ENCODE data around the gene PPP1R12B. TPM values are rescaled to one million over a fixed set of nuclear protein-coding genes. Genes with fewer than 3 reads are reported as not detected.
"Not testable (repeated sequence)": the region's sequence is repeated elsewhere in the genome, so short reads cannot be mapped to it uniquely, and the experiment has no call there.

Gene PPP1R12B
- total and polyA plus RNA-seq, 4 donors: 4.0 to 31.6 (median 9.7) TPM

- H3K4me3 ChIP-seq (ENCODE audit: low read depth in 1 of 3, low read length in 3 of 3): no peak overlapping the region
- H3K9ac ChIP-seq (ENCODE audit: low read depth in 1 of 2, low read length in 2 of 2): no peak overlapping the region
- WGBS: 92% methylated on average over 2 of the region's 2 CpGs
- H3K27ac ChIP-seq (ENCODE audit: low read depth in 1 of 2, low read length in 2 of 2): no peak overlapping the region
- DNase-seq (ENCODE audit: low spot score): no peak
- H3K27me3 ChIP-seq (ENCODE audit: control insufficient read depth in 4 of 4, insufficient read depth in 4 of 4, low read length in 3 of 4): no peaks in the 10 kb centered on the region
- TF ChIP-seq FOXA2 (IDR thresholded peaks at IDR 0.05) (no peak), HNF4G (IDR thresholded peaks at IDR 0.05) (no peak), FOXA1 (IDR thresholded peaks at IDR 0.05) (no peak), RXRA (IDR thresholded peaks at IDR 0.05) (no peak), REST (IDR thresholded peaks at IDR 0.05) (no peak), RAD21 (IDR thresholded peaks at IDR 0.05) (no peak), ATF3 (IDR thresholded peaks at IDR 0.05) (no peak), SP1 (IDR thresholded peaks at IDR 0.05) (no peak), CTCF (IDR thresholded peaks at IDR 0.05; ENCODE audit: low read depth, low read length, missing input control) (no peak), EGR1 (IDR thresholded peaks at IDR 0.05; ENCODE audit: low read depth in 2 of 2) (no peak), HNF4A (conservative IDR thresholded peaks at IDR 0.05) (no peak), JUND (IDR thresholded peaks at IDR 0.05) (no peak), ZBTB33 (IDR thresholded peaks at IDR 0.05) (no peak), YY1 (IDR thresholded peaks at IDR 0.05) (no peak), GABPA (IDR thresholded peaks at IDR 0.05 in 1 of 2, conservative IDR thresholded peaks at IDR 0.05 in 1 of 2) (no peak), TAF1 (conservative IDR thresholded peaks at IDR 0.05) (no peak)
- H3K4me1 ChIP-seq (ENCODE audit: control insufficient read depth in 4 of 4, insufficient read depth in 4 of 4, low read length in 3 of 4): no peaks in the 10 kb centered on the region
- peaks cover 0 to 6% (median under 1%) of the 10 kb centered on the region in 4 donors for H3K36me3 ChIP-seq (ENCODE audit: control insufficient read depth in 4 of 4, insufficient read depth in 3 of 4, low read depth in 1 of 4, low read length in 3 of 4)
- H3K9me3 ChIP-seq (ENCODE audit: control insufficient read depth in 4 of 4, low read length in 3 of 4): no peaks in the 10 kb centered on the region
Observed at GRCh38 chr1:202603435-202603834, 254.9 kb downstream of the PPP1R12B start.

GRCh38 chr1:202605515-202605914 is 257.0 kb downstream of the PPP1R12B start:
- Histone ChIP-seq H3K27ac (ENCODE audit: low read depth in 1 of 2, low read length in 2 of 2) (no peak overlapping the region), H3K9me3 (ENCODE audit: control insufficient read depth in 4 of 4, low read length in 3 of 4) (no peaks in the 10 kb centered on the region), H3K4me3 (ENCODE audit: low read depth in 1 of 3, low read length in 3 of 3) (no peak overlapping the region), H3K9ac (ENCODE audit: low read depth in 1 of 2, low read length in 2 of 2) (no peak overlapping the region), H3K27me3 (ENCODE audit: control insufficient read depth in 4 of 4, insufficient read depth in 4 of 4, low read length in 3 of 4) (no peaks in the 10 kb centered on the region), H3K4me1 (ENCODE audit: control insufficient read depth in 4 of 4, insufficient read depth in 4 of 4, low read length in 3 of 4) (no peaks in the 10 kb centered on the region), H3K36me3 (ENCODE audit: control insufficient read depth in 4 of 4, insufficient read depth in 3 of 4, low read depth in 1 of 4, low read length in 3 of 4) (peaks cover 0 to 6% (median under 1%) of the 10 kb centered on the region in 4 donors)
- no peak for TF ChIP-seq JUND (IDR thresholded peaks at IDR 0.05)
- no peak for TF ChIP-seq HNF4G (IDR thresholded peaks at IDR 0.05)
- no peak for TF ChIP-seq RXRA (IDR thresholded peaks at IDR 0.05)
- TF ChIP-seq GABPA (IDR thresholded peaks at IDR 0.05 in 1 of 2, conservative IDR thresholded peaks at IDR 0.05 in 1 of 2): no peak
- no peak for TF ChIP-seq CTCF (IDR thresholded peaks at IDR 0.05; ENCODE audit: low read depth, low read length, missing input control)
- no peak for TF ChIP-seq TAF1 (conservative IDR thresholded peaks at IDR 0.05)
- no peak for TF ChIP-seq ATF3 (IDR thresholded peaks at IDR 0.05)
- no peak for TF ChIP-seq HNF4A (conservative IDR thresholded peaks at IDR 0.05)
- TF ChIP-seq EGR1 (IDR thresholded peaks at IDR 0.05; ENCODE audit: low read depth in 2 of 2): no peak
- TF ChIP-seq MAX (IDR thresholded peaks at IDR 0.05): no peak
- WGBS: 87% methylated on average over 5 of the region's 5 CpGs
- DNase-seq (ENCODE audit: low spot score): no peak

GRCh38 chr1:202612036-202612435 is 263.5 kb downstream of the PPP1R12B start:
- not testable (repeated sequence) for H3K4me3 ChIP-seq (ENCODE audit: low read depth in 1 of 3, low read length in 3 of 3); H3K36me3 ChIP-seq (ENCODE audit: control insufficient read depth in 4 of 4, insufficient read depth in 3 of 4, low read depth in 1 of 4, low read length in 3 of 4); H3K27me3 ChIP-seq (ENCODE audit: control insufficient read depth in 4 of 4, insufficient read depth in 4 of 4, low read length in 3 of 4); DNase-seq (ENCODE audit: low spot score); H3K9me3 ChIP-seq (ENCODE audit: control insufficient read depth in 4 of 4, low read length in 3 of 4); H3K27ac ChIP-seq (ENCODE audit: low read depth in 1 of 2, low read length in 2 of 2); H3K9ac ChIP-seq (ENCODE audit: low read depth in 1 of 2, low read length in 2 of 2)
- peaks cover 0 to 11% (median 2%) of the 10 kb centered on the region in 4 donors for H3K4me1 ChIP-seq (ENCODE audit: control insufficient read depth in 4 of 4, insufficient read depth in 4 of 4, low read length in 3 of 4)
- WGBS: 94% methylated on average over 3 of the region's 3 CpGs

Data from liver (tissue), 9 donors.